Stimulated activated CD4-positive, alpha-beta T cell treated with anti-CD3 and anti-CD28 coated beads, Interleukin-2, amount 100 ng/mL, for 48 hours (primary cell): ENCODE measurements around the gene EPS8.
"Not testable (repeated sequence)": the region's sequence is repeated elsewhere in the genome, so short reads cannot be mapped to it uniquely, and the experiment has no call there.

Experiments used
- DNase-seq, 2 donors: peaks; one replicate each; pipeline ENCODE4 v3.0.0-alpha.2; 2020

The EPS8 gene

DNA sequence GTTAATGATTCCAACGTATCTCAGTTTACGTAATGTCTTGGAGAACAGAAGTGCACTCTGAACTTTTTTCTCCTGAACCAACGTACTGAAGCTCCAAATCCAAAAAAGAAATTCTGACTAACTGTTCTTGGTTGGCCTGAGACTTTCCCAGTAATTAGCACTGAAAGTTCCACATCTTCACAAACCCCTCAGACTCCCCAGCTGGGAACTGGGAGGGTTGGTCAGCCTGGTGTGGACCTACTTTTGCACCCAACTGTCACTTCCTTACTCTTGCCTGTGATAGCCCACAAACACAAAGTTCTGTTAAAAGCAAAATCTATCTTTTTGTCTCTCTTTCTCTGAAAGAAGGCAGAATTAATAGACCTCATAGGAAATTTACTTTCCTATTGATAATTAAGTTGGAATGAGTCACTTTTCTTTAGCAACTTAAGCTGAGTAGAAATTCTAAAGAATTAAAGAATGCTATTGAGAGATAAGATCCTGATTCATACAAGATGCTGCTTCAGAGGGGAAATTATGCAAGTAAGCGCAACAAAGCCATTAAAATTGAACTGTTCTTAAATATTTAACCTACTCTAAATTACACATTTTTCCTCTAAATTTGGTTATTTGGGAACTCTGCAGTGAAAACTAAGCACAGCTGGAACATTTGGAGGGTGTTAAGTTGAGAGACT, 155.0 kb downstream of the EPS8 start:
- DNase-seq: no peak

DNA sequence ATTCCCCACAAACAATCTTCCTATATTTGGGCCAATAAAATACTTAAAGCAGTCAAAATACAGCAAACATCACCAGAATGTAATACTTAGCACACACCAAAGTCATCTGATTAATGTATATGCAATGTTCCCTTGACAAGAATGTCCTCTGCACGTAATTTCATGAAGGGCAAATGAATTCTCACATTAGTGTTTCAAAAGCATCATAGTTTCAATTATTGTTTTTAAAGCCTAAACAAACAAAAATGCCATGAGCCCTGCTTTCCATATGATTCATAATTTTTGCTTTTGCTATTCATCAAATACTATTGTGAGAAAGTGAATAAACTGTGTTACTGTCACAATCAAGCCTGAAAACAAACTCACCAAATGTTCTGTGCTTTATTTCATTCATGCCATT, 156.0 kb downstream of the EPS8 start:
- DNase-seq: no peak

GRCh38 chr12:15632708-15633107, 156.5 kb downstream of the EPS8 start:
- no peak for DNase-seq

DNA sequence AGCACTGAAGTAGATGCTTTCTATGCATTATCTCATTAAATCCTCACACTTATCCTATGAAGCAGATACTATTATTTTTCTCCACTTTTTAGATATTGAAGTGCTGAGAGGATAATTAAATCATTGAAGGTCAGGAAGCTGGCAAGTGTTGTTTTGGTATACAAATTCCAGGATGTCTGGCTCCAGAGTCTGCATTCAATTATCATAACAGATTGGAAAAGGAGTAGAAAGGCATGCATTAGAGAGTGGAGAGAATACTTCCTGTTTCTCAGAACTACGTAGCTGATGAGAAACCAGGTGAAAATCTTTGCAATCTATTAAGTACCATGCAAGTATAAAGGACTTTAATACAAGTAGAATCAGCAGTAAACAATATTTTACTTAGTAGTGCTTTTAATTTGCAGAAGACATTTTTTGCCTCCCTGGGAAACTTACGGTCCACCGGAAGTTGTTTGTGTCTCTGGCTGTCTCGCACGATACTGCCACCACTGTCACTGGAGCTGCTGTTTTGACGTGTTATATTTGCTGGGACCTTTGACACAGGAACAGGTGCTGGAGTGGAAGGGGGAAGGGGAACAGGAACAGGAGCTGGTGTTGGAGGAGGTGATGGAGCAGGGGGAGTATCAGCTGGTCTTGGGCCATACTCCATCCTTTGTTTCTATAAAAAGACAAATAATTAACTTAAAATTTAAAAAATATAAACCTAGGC, 158.0 kb downstream of the EPS8 start:
- DNase-seq: no peak

DNA sequence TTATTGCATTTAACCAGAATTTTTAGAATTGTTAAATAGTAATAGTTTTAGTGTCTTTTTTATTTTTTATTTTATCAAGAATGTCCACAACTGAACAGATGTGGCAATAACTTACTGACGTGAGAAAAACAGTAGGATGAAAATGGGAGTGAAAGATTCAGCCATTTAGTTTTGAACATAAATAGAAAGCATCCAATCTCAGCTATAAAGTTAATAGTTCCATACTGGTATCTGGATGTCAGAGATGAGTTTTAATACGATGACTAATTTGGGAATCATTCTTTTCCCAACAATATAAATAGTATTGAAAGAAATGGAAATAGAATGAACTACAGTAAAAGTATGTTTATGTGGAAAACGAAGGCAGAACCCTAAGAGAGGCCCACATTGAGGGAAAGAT, 159.4 kb downstream of the EPS8 start:
- no peak for DNase-seq

DNA sequence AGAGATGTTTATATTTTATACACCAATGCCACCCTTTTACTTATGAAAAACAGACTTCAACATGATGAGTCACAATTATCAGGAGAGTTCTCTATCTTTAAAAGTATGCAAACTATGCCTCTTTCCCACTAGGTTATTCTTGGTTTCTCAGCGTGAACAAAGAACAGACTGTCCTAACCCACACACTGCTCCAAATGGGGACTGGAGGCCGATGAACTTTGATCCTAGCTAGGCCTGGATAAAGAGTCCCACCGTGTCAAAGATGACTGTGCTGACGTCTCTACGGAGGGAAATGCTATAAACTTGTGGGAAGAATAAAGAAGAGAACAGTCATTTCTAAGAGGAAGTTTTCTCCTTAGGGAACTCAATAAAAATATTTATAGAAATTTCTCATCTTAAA, 160.1 kb downstream of the EPS8 start:
- DNase-seq: no peak

DNA sequence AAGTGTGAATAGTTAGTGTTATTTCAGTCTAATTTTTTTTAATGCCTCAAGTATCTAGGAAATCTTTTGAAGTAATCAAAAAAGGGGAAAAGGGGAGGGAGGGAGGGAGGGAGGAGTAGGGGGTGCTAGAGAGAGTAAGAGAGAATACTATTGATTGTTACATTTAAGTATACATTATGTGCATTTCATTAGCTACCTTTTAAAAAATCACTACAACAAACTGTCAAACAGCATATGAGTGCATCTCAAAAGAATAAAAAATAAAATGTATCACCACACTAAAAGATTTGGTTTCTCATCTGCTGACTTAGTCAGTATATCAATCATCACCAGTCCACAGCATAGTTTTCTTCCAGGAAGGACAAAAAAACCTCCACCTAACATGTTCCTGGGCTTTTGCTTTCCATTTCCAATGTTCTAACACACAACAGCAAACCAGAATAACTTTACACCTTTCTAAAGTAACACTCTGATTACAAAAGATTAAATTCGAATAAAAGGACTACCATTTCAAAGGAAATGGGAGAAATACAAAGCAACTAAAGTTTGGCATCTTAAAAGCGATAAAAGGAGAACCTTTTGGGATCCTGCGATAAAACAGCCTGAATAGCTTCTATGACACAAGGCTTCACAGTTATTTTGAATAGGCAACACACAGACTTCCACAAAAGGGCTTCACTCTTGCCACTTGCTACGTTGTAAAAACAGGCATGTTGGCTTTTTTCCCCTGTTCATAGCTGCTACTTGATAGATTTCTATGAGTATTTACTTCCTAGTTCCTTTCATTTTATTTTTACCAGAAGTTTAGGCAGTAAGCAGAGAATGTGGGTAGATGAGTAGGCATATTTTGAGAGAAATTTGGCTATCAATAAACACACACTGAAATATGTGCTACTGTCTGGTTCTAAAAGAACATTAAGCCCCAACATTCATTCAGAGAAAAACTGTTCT, 160.9 kb downstream of the EPS8 start:
- no peak for DNase-seq

DNA sequence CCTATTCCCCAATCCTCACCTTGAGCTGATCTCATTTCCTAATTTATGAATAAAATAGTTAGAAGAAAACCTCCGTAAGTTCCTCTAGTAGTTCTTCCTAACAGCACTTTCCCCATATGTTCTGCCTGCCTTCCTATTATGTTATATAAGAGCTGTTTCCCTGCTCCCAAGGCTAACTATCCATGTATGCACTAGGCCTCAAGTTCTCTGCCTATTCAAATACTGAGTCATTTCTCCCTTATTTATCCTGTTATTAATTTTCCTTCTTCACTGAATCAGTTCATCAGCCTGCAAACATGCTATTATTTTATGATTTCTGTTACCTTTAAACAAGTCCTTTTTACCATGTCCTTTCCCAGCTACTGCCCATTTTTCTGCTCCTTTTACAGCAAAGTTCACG, 164.1 kb downstream of the EPS8 start:
- no peak for DNase-seq

GRCh38 chr12:15620741-15621539, 168.2 kb downstream of the EPS8 start:
- DNase-seq: no peak

DNA sequence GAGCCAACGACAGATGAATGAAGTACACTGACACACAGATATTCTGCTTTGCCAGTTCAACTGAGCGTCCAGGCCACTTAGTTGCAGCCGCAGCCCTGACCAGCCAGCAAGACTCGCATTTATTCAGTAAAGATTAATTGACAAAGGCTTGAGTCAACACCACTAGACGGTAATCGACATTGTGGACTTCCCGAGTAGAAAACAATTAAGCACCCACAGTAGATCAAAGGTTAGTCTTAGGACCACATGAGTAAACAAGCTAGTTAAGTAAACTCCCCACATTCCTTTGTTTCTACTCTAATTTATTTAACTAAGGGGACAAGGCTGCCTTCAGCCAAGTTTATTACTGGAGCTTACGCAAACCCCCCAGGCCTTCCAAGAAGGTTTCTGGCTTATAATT, 172.7 kb downstream of the EPS8 start:
- not testable (repeated sequence) for DNase-seq

- DNase-seq: no peak
These were observed 175.2 kb downstream of the EPS8 start for GRCh38 chr12:15613981-15614380.

GRCh38 chr12:15608941-15609340, 180.2 kb downstream of the EPS8 start:
- DNase-seq: no peak

GRCh38 chr12:15608406-15608805, 180.8 kb downstream of the EPS8 start:
- no peak for DNase-seq

GRCh38 chr12:15605881-15606590, 183.2 kb downstream of the EPS8 start:
- DNase-seq: no peak

DNA sequence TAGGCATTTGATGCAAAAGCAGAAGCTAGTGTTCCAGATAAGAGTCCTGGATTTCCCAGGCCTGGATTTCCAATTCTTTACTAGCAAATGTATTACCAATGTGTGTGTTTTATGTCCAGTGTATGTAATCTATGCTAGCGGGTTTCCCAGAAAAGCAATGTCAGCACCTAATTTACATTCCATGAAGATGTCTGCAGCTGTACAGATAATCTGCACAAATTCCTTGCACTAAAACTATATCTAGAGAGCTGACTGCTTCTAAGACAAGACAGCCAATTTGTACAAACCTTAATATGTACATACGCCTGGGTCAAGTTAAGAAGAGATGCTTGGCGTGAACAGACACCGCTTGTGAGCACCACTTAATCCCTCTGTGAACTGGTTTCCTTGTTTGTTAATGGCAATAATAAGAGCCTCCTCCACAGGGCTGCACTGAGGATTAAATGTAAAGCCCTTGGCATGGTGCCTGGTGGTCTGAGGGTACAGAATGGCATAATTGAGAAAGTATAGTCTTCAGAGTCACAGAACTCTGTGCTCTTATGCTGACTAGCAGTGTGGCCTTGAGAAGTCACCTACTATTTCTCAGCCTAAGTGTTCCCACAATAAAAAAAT, 185.6 kb downstream of the EPS8 start:
- no peak for DNase-seq

GRCh38 chr12:15602051-15602672, 187.0 kb downstream of the EPS8 start:
- no peak for DNase-seq

- no peak for DNase-seq
These were observed 187.9 kb downstream of the EPS8 start for GRCh38 chr12:15601210-15601800.

GRCh38 chr12:15600223-15600935, 188.8 kb downstream of the EPS8 start:
- no peak for DNase-seq

- DNase-seq: no peak
These were observed 189.7 kb downstream of the EPS8 start for GRCh38 chr12:15599266-15600037.
